PFSK-1 (cell line): ENCODE measurements around the gene DRD4.

Experiments used
- FOXP2 ChIP-seq: optimal IDR thresholded peaks from 2 replicates; pipeline ENCODE3; 2011; ENCODE audit warnings: borderline replicate concordance, control low read depth, inconsistent platforms; ENCODE audit not compliant: insufficient read depth; ENCODE audit errors: extremely low read length, extremely low read depth
- POLR2AphosphoS5 ChIP-seq: IDR thresholded peaks from 2 replicates; pipeline ENCODE4 v1.6.1; 2012; ENCODE audit warnings: low read depth, mild to moderate bottlenecking, control low read depth, low read length, moderate library complexity
- REST ChIP-seq, 2 experiments: IDR thresholded peaks; 2 replicates each; pipeline versions ENCODE4 v1.6.1 to v1.8.0; 2011 to 2012; ENCODE audit warnings: low read depth in 2 of 2, low read length in 2 of 2, control low read depth in 1 of 2, inconsistent platforms in 1 of 2, mild to moderate bottlenecking in 1 of 2, moderate library complexity in 1 of 2; ENCODE audit not compliant: insufficient read depth in 1 of 2
- SIN3A ChIP-seq: IDR thresholded peaks from 2 replicates; pipeline ENCODE4 v1.6.1; 2012; ENCODE audit warnings: mild to moderate bottlenecking, low read length, moderate library complexity, borderline replicate concordance; ENCODE audit not compliant: insufficient read depth
- TAF1 ChIP-seq: IDR thresholded peaks from 2 replicates; pipeline ENCODE4 v1.6.1; 2012; ENCODE audit warnings: low read length, control low read depth, borderline replicate concordance; ENCODE audit not compliant: insufficient read depth

GRCh38 chr11:607971-608659, 29.0 kb upstream of the DRD4 start:
- TF ChIP-seq TAF1 (no peak), REST (IDR thresholded peaks at IDR 0.05; ENCODE audit: insufficient read depth in 1 of 2, low read depth in 2 of 2, low read length in 2 of 2) (no peak), SIN3A (no peak), POLR2AphosphoS5 (no peak), FOXP2 (no peak)
